ENCODE data around the gene B3GALT6. TPM values are rescaled to one million over a fixed set of nuclear protein-coding genes. Genes with fewer than 3 reads are reported as not detected.

The B3GALT6 gene
- total and polyA plus RNA-seq, 2 experiments from 2014 or later: 6.5 to 52.5 TPM

GRCh38 chr1:1278620-1279019, 46.6 kb downstream of the B3GALT6 start:
- no peaks in the 10 kb centered on the region for H3K27me3 ChIP-seq (replicated peaks; ENCODE audit: insufficient read depth)
- no peak overlapping the region for H3K9ac ChIP-seq
- TF ChIP-seq EZH2phosphoT487 (IDR thresholded peaks at IDR 0.05; ENCODE audit: insufficient read depth, low read depth) (no peak), EZH2 (IDR thresholded peaks at IDR 0.05; ENCODE audit: insufficient read depth, poor library complexity, severe bottlenecking) (no peak)
- no peaks in the 10 kb centered on the region for H3K9me3 ChIP-seq (ENCODE audit: low read depth)
- no peak overlapping the region for H3K4me2 ChIP-seq (ENCODE audit: unreplicated experiment)
- no peaks in the 10 kb centered on the region for H3F3A ChIP-seq (ENCODE audit: insufficient read depth)
- DNase-seq: no peak
- H3K4me3 ChIP-seq: no peak overlapping the region
- no peak overlapping the region for H3K27ac ChIP-seq
- 96 to 98% methylated on average over 13 of the region's 13 CpGs for WGBS, 2 experiments (ENCODE audit: low coverage in 1 of 2, low lambda C conversion rate in 2 of 2, missing lambda C conversion rate in 2 of 2)
- H3K79me2 ChIP-seq (ENCODE audit: insufficient read depth): no peaks in the 10 kb centered on the region
- no peaks in the 10 kb centered on the region for H4K20me1 ChIP-seq (ENCODE audit: insufficient read depth)
- H3K36me3 ChIP-seq (ENCODE audit: low read depth): no peaks in the 10 kb centered on the region
- H3K9me2 ChIP-seq (ENCODE audit: insufficient read depth): no peaks in the 10 kb centered on the region
- in situ Hi-C loops (cut with MboI): no loop called here
- H2AFZ ChIP-seq: no peak overlapping the region
- no peaks in the 10 kb centered on the region for H3K4me1 ChIP-seq (ENCODE audit: insufficient read depth)

GRCh38 chr1:1279028-1279427, 47.0 kb downstream of the B3GALT6 start:
- Histone ChIP-seq H4K20me1 (ENCODE audit: insufficient read depth) (no peaks in the 10 kb centered on the region), H3F3A (ENCODE audit: insufficient read depth) (no peaks in the 10 kb centered on the region), H3K9me3 (ENCODE audit: low read depth) (no peaks in the 10 kb centered on the region), H3K4me1 (ENCODE audit: insufficient read depth) (no peaks in the 10 kb centered on the region), H3K9me2 (ENCODE audit: insufficient read depth) (no peaks in the 10 kb centered on the region), H3K79me2 (ENCODE audit: insufficient read depth) (no peaks in the 10 kb centered on the region), H3K36me3 (ENCODE audit: low read depth) (no peaks in the 10 kb centered on the region), H3K4me3 (no peak overlapping the region), H3K9ac (no peak overlapping the region), H3K27ac (no peak overlapping the region), H2AFZ (no peak overlapping the region), H3K27me3 (replicated peaks; ENCODE audit: insufficient read depth) (no peaks in the 10 kb centered on the region), H3K4me2 (ENCODE audit: unreplicated experiment) (no peak overlapping the region)
- in situ Hi-C loops (cut with MboI): no loop called here
- DNase-seq: no peak
- TF ChIP-seq EZH2 (IDR thresholded peaks at IDR 0.05; ENCODE audit: insufficient read depth, poor library complexity, severe bottlenecking) (no peak), EZH2phosphoT487 (IDR thresholded peaks at IDR 0.05; ENCODE audit: insufficient read depth, low read depth) (no peak)
- 96 to 97% methylated on average over 17 of the region's 17 CpGs for WGBS, 2 experiments (ENCODE audit: low coverage in 1 of 2, low lambda C conversion rate in 2 of 2, missing lambda C conversion rate in 2 of 2)

- Histone ChIP-seq H2AFZ (no peak overlapping the region), H3K27ac (no peak overlapping the region), H3K4me3 (no peak overlapping the region), H3K27me3 (replicated peaks; ENCODE audit: insufficient read depth) (no peaks in the 10 kb centered on the region), H3K9ac (no peak overlapping the region), H3K36me3 (ENCODE audit: low read depth) (no peaks in the 10 kb centered on the region), H3K4me1 (ENCODE audit: insufficient read depth) (no peaks in the 10 kb centered on the region), H3F3A (ENCODE audit: insufficient read depth) (no peaks in the 10 kb centered on the region), H3K4me2 (ENCODE audit: unreplicated experiment) (no peak overlapping the region), H3K9me2 (ENCODE audit: insufficient read depth) (no peaks in the 10 kb centered on the region), H4K20me1 (ENCODE audit: insufficient read depth) (no peaks in the 10 kb centered on the region), H3K79me2 (ENCODE audit: insufficient read depth) (no peaks in the 10 kb centered on the region), H3K9me3 (ENCODE audit: low read depth) (no peaks in the 10 kb centered on the region)
- in situ Hi-C loops (cut with MboI): no loop called here
- TF ChIP-seq EZH2phosphoT487 (IDR thresholded peaks at IDR 0.05; ENCODE audit: insufficient read depth, low read depth) (no peak), EZH2 (IDR thresholded peaks at IDR 0.05; ENCODE audit: insufficient read depth, poor library complexity, severe bottlenecking) (no peak)
- WGBS, 2 experiments (ENCODE audit: low coverage in 1 of 2, low lambda C conversion rate in 2 of 2, missing lambda C conversion rate in 2 of 2): 88 to 92% methylated on average over 13 to 21 of the region's 21 CpGs
- no peak for DNase-seq
These were observed 48.9 kb downstream of the B3GALT6 start for GRCh38 chr1:1280782-1281481.

GRCh38 chr1:1281533-1282321, 49.7 kb downstream of the B3GALT6 start:
- Histone ChIP-seq H4K20me1 (ENCODE audit: insufficient read depth) (no peaks in the 10 kb centered on the region), H3K4me3 (no peak overlapping the region), H3K9ac (no peak overlapping the region), H3K36me3 (ENCODE audit: low read depth) (no peaks in the 10 kb centered on the region), H3K27me3 (replicated peaks; ENCODE audit: insufficient read depth) (no peaks in the 10 kb centered on the region), H3K4me2 (ENCODE audit: unreplicated experiment) (no peak overlapping the region), H3K27ac (no peak overlapping the region), H3K9me2 (ENCODE audit: insufficient read depth) (no peaks in the 10 kb centered on the region), H2AFZ (no peak overlapping the region), H3K4me1 (ENCODE audit: insufficient read depth) (no peaks in the 10 kb centered on the region), H3K9me3 (ENCODE audit: low read depth) (no peaks in the 10 kb centered on the region), H3F3A (ENCODE audit: insufficient read depth) (no peaks in the 10 kb centered on the region), H3K79me2 (ENCODE audit: insufficient read depth) (no peaks in the 10 kb centered on the region)
- peak; percentile 90 for DNase-seq
- in situ Hi-C loops (cut with MboI): no loop called here
- WGBS, 2 experiments (ENCODE audit: low coverage in 1 of 2, low lambda C conversion rate in 2 of 2, missing lambda C conversion rate in 2 of 2): 42 to 44% methylated on average over 23 to 26 of the region's 26 CpGs
- no peak for TF ChIP-seq EZH2 (IDR thresholded peaks at IDR 0.05; ENCODE audit: insufficient read depth, poor library complexity, severe bottlenecking)
- no peak for TF ChIP-seq EZH2phosphoT487 (IDR thresholded peaks at IDR 0.05; ENCODE audit: insufficient read depth, low read depth)
